ENCODE results near the gene LIPA. TPM values are rescaled to one million over a fixed set of nuclear protein-coding genes. Genes with fewer than 3 reads are reported as not detected.

Gene LIPA
- total RNA-seq, 2 donors from 2014 or later: 25.6 to 37.2 TPM

- Histone ChIP-seq H3K27ac (no peak overlapping the region), H3K36me3 (no peaks in the 10 kb centered on the region), H3K27me3 (replicated peaks; ENCODE audit: insufficient read depth) (no peaks in the 10 kb centered on the region), H3K4me1 (replicated peaks) (no peaks in the 10 kb centered on the region), H3K9me3 (no peaks in the 10 kb centered on the region), H3K4me3 (no peak overlapping the region)
- no peak for DNase-seq (ENCODE audit: low spot score)
- intact Hi-C loops (cut with DNase I): no loop called here
- no peak for TF ChIP-seq POLR2AphosphoS5 (IDR thresholded peaks at IDR 0.05)
- no peak for TF ChIP-seq POLR2A (IDR thresholded peaks at IDR 0.05)
- TF ChIP-seq CTCF (IDR thresholded peaks at IDR 0.05): no peak
These were observed 18.5 kb upstream of the LIPA start for GRCh38 chr10:89270153-89270483.

- no peaks in the 10 kb centered on the region for H3K27me3 ChIP-seq (replicated peaks; ENCODE audit: insufficient read depth)
- WGBS: 91% methylated on average over 3 of the region's 3 CpGs
- no peaks in the 10 kb centered on the region for H3K9me3 ChIP-seq
- H3K36me3 ChIP-seq: no peaks in the 10 kb centered on the region
- no peak overlapping the region for H3K4me3 ChIP-seq
- no peaks in the 10 kb centered on the region for H3K4me1 ChIP-seq (replicated peaks)
- no peak overlapping the region for H3K27ac ChIP-seq
- intact Hi-C loops (cut with DNase I): no loop called here
- TF ChIP-seq POLR2A (IDR thresholded peaks at IDR 0.05): no peak
- no peak for DNase-seq (ENCODE audit: low spot score)
These were observed 18.0 kb upstream of the LIPA start for GRCh38 chr10:89269433-89270152.

- Histone ChIP-seq H3K27ac (no peak overlapping the region), H3K36me3 (no peaks in the 10 kb centered on the region), H3K9me3 (no peaks in the 10 kb centered on the region), H3K4me1 (replicated peaks) (peaks cover 9% of the 10 kb centered on the region), H3K27me3 (replicated peaks; ENCODE audit: insufficient read depth) (no peaks in the 10 kb centered on the region), H3K4me3 (no peak overlapping the region)
- intact Hi-C loops (cut with DNase I): no loop called here
- 23% methylated on average over 1 of the region's 1 CpG for WGBS
- TF ChIP-seq POLR2A (IDR thresholded peaks at IDR 0.05): no peak
- no peak for TF ChIP-seq CTCF (IDR thresholded peaks at IDR 0.05)
- TF ChIP-seq POLR2AphosphoS5 (IDR thresholded peaks at IDR 0.05): no peak
- no peak for DNase-seq (ENCODE audit: low spot score)
These were observed 15.3 kb upstream of the LIPA start for GRCh38 chr10:89266721-89267453.

GRCh38 chr10:89263531-89263930, 12.0 kb upstream of the LIPA start:
- Histone ChIP-seq H3K4me1 (replicated peaks) (peaks cover 10% of the 10 kb centered on the region), H3K27me3 (replicated peaks; ENCODE audit: insufficient read depth) (no peaks in the 10 kb centered on the region), H3K4me3 (no peak overlapping the region), H3K27ac (no peak overlapping the region), H3K9me3 (no peaks in the 10 kb centered on the region), H3K36me3 (no peaks in the 10 kb centered on the region)
- intact Hi-C loops (cut with DNase I): loop anchor here (2.0 kb wide), 1 partner anchor 13 kb away; no protein-coding TSS in a partner anchor
- WGBS: 86% methylated on average over 1 of the region's 1 CpG
- no peak for DNase-seq (ENCODE audit: low spot score)
- TF ChIP-seq POLR2A (IDR thresholded peaks at IDR 0.05) (no peak), CTCF (IDR thresholded peaks at IDR 0.05) (no peak), POLR2AphosphoS5 (IDR thresholded peaks at IDR 0.05) (no peak)

GRCh38 chr10:89263091-89263490, 11.5 kb upstream of the LIPA start:
- Histone ChIP-seq H3K27ac (peak overlapping the region in 1 of 2 donors; percentile 12), H3K4me1 (replicated peaks) (peaks cover 10% of the 10 kb centered on the region), H3K9me3 (no peaks in the 10 kb centered on the region), H3K4me3 (no peak overlapping the region), H3K27me3 (replicated peaks; ENCODE audit: insufficient read depth) (no peaks in the 10 kb centered on the region), H3K36me3 (no peaks in the 10 kb centered on the region)
- TF ChIP-seq POLR2A (IDR thresholded peaks at IDR 0.05): no peak
- TF ChIP-seq CTCF (IDR thresholded peaks at IDR 0.05): no peak
- TF ChIP-seq POLR2AphosphoS5 (IDR thresholded peaks at IDR 0.05): no peak
- intact Hi-C loops (cut with DNase I): loop anchor here (2.0 kb wide), 1 partner anchor 14 kb away; no protein-coding TSS in a partner anchor
- WGBS: 75% methylated on average over 1 of the region's 1 CpG
- DNase-seq (ENCODE audit: low spot score): no peak
